GM18519 (cell line): ENCODE data around the gene CXCL12.

Experiments used
- ATAC-seq: cut with Tn5 transposase; IDR thresholded peaks from one replicate; pipeline ENCODE4 v1.9.1; 2021; ENCODE audit warnings: mild to moderate bottlenecking, moderate library complexity; ENCODE audit not compliant: unreplicated experiment, low FRiP score

The CXCL12 gene

DNA sequence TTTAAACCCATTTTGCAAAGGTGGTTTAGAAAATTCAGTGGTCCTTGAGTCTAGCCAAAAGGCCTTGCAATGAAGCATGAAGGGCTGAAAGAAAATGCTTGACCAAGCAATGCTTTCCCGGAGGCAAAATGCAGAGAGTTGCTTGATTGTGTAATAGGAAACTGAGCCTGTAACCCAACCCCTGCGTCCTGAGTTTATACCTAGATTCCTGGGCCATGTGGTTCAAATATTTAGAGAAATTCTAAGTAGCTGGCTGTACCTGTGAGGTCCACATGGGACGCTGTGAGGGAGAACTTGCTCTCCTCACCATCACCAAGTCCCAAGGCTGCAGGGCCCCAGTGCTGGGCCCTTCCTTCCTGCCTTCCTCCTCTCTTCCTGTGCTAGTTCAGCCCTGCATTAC lies 45.7 kb downstream of the CXCL12 start:
- no peak for ATAC-seq

DNA sequence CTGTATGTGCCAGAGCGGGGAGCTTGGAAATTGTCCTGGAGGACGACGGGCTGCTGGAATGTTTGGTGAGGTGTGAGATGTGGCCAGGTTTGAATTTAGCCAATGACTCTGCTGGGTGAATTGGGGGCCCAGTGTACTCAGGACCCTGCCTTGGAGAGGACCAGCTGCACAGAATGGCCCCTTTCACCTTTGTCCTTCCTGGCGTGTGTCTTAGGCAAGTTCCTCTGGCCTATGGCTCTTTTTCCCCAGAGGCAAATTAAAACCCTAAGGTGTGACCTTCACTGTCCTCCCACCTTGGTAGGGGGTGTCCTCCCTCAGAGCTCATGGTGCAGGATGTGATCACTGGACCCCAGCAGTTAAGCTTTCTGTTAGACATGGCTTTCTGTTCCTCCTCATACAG lies 47.8 kb downstream of the CXCL12 start:
- no peak for ATAC-seq

DNA sequence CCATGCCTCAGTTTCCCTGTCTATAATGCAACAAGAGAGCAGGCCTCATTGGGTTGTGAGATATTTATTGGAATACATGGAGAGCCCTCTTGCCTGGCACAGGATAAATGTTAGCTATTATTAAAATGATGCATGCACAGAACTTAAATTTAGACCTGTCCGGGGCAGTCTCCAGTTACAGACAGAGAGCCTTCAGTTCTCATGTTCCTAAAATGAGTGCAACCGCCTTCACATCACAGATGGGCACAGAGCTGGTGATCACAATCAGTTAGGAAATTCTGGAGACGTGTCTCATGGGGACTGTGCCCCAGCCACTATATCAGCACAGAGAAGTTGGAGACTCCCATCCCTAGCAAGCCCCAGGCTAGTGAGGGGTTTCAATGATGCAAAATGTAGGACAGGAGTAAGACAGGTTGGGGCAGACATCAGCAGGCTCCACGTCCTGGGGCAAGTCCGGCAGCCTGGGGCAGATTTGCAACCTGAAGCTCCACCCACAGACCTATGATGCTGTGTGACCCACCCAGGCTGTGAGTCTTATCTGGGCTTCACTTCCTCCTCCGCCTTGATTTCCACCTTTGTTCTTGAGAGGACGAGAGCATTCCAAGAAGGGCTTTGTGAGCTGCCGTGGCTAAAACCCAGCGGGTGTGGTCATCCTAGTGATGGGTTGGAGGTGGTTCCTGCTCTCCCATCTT lies 49.4 kb downstream of the CXCL12 start:
- no peak for ATAC-seq

DNA sequence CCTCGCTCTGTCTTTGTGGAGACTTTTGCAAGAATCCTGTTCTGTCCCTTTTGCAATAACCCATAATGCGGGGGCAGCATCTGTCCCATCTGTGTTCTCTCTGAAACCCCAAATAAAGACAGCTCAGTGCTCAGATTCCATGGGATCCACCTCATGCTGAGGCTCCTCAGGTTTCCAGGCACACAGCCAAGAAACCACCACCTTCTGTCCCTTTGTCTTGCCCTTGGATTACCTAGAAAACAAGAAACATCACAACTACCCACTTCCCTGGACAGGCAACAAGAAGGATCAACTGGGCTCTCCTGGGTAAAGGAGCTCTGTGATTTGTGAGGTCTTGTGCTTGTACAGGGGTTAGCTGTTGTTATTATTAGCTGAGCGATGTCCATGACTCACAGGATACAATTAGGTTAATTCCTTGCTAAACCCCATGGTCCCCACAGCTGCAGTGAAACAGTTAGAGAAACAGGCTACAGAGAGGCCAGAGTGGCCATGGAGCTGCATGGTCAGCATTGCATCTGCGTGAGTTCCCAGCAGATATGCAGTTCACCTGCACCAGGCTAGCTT lies 50.2 kb downstream of the CXCL12 start:
- no peak for ATAC-seq

DNA sequence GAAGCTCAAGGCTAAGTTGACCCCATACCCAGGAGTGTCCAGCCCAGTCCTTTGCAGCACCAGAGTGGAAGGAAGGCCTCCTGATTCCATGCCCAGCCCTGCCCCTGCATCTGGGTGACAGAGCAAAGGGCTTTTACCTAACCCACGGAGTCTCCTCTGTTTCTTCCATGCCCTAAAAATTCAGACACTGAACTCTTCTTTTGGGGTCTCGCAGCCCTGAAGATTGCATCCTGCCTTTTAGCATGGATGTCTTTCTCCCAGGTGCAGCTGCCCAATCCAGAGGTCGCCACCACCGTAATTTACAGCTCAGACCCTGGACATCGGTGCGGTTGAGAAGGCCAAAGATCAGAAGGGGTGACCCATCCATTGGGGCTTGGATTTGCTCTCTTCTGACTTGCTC lies 50.8 kb downstream of the CXCL12 start:
- ATAC-seq: no peak

DNA sequence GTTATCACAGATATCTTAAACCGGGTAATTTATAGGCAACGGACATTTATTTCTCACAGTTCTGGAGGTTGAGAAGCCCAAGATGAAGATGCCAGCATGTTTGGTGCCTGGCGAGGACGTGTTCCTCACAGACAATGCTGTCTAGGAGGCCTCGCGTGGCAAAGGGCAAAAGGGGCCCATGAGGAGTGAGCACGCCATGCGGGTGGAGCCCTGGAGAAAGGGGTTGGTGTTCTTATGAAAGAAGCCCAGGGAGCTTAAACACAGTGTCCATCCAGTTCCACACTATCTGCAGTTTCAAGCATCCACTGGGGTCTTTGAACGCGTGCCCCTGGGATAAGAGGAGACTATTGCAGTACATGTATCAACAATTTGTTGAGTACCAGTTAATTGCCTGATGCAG lies 51.4 kb downstream of the CXCL12 start:
- no peak for ATAC-seq

DNA sequence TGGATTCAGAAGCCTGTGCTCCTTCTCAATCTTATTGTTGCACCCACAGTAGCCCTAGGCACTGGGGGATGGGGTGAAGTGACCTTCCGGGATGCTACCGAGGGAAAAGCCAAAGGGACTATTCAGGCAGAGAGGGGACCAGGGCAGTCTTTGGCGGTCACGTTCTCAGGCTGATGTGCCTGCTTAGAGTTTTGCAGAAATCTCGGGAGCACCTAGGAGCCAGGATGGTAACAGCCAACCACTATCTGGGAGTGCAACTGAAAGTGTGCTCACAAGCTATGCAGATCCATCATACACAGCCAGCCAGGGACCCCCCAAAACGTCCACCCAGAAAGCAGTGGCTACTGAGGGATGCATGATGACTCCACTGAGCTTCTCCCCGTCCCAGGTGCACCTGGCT lies 52.4 kb downstream of the CXCL12 start:
- no peak for ATAC-seq

DNA sequence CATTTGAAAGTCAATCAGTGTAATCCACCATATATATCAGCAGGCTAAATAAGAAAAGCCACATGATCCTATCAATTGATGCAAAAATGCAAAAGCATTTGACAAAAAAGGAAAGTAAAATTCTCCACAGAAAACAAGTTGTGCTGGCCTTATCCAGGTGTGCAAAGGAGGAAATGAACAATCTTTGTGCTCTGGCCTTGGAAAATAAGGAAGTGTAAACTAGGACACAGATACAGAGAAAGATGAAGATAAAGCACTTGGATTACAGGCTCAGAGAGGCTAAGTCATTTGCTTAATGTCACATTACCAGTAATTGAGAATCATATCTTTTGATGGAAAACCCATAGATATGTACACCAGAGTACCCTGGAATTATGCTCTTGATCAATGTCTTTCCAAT lies 54.5 kb downstream of the CXCL12 start:
- ATAC-seq: no peak

DNA sequence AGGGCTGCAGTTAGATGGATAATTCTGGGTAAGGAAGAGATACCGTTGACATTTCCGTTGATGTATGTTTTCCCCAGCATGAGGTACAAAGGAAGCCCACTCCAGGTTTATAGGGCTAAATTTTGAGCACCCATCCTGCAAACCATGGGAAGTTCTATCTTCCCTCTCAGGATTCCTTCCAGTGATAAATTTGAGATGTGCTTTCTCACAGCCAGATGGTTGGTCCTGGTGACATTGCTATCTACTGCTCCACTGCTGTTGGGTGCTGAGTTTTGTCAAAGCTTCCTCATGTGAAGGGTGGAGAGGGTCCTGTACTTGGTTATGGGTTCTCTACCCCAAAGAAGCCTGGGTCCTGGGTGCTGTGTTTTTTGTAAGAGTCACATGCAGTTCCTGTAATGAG lies 57.4 kb downstream of the CXCL12 start:
- no peak for ATAC-seq
